ENCODE data around the gene SULT4A1.

- no peak for TF ChIP-seq CTCF (IDR thresholded peaks at IDR 0.05)
- TF ChIP-seq MAX (CRISPR knock-in tag; IDR thresholded peaks at IDR 0.05), result no peak
- no peak for TF ChIP-seq AR (CRISPR knock-in tag; IDR thresholded peaks at IDR 0.05)
- TF ChIP-seq USF2 (CRISPR knock-in tag; IDR thresholded peaks at IDR 0.05), result no peak
- no peak for TF ChIP-seq ZNF425 (CRISPR knock-in tag; conservative IDR thresholded peaks at IDR 0.05)
- TF ChIP-seq USF1 (CRISPR knock-in tag; IDR thresholded peaks at IDR 0.05), result no peak
- no peak for TF ChIP-seq E2F5 (CRISPR knock-in tag; IDR thresholded peaks at IDR 0.05)
- TF ChIP-seq ZNF121 (CRISPR knock-in tag; IDR thresholded peaks at IDR 0.05), result no peak
- no peak for TF ChIP-seq ZNF232 (CRISPR knock-in tag; IDR thresholded peaks at IDR 0.05)
- no peak for TF ChIP-seq JUN (CRISPR knock-in tag; IDR thresholded peaks at IDR 0.05)
- TF ChIP-seq ATF2 (CRISPR knock-in tag; IDR thresholded peaks at IDR 0.05; ENCODE audit: borderline replicate concordance, low read depth), result no peak
- no peak for TF ChIP-seq STAT6 (CRISPR knock-in tag; conservative IDR thresholded peaks at IDR 0.05; ENCODE audit: low read depth)
These were observed 47.4 kb upstream of the SULT4A1 start for GRCh38 chr22:43909708-43910107.

All from WTC11 (cell line).